ENCODE results near the gene TTC9.
"Not testable (repeated sequence)": the region's sequence is repeated elsewhere in the genome, so short reads cannot be mapped to it uniquely, and the experiment has no call there.

TTC9 gene

DNA sequence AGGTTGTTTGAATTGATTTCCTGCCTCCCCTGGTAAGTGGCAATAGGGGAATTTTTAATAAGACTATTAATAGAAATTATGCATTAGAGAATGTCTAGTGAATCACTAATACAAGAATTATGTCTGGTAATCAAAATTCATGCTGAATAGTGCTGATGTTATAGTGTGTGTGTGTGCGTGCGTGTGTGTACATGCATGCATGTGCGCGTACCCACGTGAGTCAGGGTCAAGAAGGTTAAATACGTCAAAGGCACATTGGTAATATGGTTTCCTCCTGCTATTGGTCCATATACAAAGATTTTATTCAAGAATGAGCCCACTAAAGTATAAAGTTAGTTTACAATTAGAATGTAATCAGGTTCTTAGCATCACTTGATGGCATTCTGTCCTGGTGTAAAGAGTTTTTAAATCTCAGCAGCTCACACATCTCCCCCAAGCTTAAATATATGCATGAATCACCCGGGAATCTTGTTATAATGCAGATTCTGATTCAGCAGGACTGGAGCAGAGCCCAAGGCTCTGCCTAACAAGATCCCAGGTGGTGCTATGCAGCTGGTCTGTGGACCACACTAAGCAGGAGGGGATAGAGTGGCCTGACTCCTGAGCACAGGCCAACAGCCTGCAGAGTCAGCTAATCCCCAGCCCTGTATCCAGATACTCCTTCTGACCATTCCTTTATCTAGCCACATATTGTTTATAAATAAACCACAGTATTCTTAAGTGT lies 43.9 kb downstream of the TTC9 start:
- no peak for DNase-seq

DNA sequence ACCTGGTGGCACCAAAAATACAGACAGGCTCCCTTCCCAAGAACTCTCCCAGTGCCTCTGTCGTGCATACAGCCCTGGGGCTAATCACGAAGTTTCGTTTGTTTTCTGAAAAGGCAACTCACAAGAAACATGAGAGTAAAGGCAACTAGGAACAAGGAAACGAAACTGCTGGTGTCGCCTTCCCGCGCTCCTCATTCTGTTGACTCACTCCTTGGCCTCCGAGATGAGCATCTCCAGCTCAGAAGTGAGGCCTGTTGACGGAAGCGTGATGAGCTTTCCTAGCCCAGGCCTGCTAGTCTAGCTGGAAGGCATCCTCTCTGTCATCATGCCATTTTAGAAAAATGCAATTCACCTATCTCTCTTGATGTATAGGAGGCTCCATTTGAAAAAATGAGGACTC lies 50.5 kb downstream of the TTC9 start:
- DNase-seq = no peak

DNA sequence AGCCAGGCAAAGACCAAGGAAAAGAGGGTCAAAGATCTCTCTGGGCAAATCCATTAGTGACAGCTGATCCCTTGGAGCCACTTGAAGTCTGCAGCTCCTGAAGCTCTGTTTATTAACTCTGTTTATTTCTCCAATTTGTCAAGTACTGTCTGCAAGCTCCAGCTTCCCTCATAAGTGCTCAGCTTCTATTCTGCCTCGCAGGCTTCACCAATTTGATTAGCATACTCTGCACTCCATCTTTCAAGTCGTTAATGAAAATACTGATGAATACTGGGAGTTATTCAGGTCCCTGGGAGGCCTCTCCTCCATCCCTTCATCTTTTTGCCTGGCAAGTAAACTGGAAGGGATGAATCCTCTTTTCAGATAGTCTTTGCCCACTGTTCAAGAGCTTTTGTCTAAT lies 54.3 kb downstream of the TTC9 start:
- DNase-seq = no peak

DNA sequence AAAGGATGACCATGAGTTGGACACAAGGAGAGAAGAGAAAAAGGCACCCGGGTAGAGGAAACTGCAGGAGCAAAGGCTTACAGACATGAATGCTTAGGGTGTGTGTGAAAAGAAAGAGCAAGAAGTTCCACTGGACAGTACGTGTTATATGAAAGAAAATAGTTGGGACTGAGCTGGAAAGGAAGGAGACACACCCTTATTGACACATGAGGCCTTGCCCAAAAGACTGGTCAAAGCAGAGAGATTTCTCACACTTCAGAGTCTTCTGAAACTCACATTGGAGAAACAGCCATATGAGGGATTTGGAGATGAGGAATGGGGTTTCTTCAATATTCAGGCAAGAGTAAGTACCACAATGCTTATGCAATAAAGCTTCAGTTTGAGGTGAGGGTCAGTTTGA lies 56.0 kb downstream of the TTC9 start:
- DNase-seq = no peak

DNA sequence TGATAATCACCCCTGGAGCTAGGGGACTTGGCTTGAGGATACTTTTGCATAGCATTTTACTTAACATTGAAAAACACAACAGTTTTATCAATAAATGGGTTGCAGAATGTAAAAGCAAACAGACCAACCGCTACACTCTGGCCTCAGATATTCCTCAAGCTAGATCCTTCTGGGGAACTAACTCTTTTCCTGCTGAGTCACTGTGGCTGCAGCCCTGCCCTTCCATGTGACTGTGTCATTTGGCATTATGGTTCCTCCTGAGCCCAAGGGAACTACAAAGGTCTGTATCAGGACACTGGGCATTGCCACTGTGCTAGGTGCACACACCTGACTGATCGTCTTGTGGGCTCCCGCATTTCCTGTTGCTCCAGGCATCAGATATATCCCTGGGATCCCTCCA lies 56.6 kb downstream of the TTC9 start:
- no peak for DNase-seq

DNA sequence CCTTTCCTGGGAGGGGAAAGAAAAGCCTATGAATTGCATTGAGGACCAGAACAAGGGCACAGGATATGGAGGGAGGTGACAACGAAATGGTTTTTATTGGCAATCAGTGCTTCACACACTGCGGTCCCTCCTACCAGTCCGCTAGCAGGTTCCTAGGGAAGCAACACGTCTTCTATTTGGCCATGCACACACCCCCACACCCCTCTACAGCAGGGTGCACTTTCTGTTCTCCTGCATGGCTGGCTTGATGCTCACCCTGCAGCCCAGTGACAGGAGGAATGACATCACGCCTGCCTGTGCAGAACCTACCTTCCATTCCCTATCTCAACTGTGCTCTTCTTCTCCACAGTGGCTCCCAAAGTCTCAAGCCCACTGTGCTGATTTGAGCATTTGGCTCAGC lies 57.9 kb downstream of the TTC9 start:
- no peak for DNase-seq

DNA sequence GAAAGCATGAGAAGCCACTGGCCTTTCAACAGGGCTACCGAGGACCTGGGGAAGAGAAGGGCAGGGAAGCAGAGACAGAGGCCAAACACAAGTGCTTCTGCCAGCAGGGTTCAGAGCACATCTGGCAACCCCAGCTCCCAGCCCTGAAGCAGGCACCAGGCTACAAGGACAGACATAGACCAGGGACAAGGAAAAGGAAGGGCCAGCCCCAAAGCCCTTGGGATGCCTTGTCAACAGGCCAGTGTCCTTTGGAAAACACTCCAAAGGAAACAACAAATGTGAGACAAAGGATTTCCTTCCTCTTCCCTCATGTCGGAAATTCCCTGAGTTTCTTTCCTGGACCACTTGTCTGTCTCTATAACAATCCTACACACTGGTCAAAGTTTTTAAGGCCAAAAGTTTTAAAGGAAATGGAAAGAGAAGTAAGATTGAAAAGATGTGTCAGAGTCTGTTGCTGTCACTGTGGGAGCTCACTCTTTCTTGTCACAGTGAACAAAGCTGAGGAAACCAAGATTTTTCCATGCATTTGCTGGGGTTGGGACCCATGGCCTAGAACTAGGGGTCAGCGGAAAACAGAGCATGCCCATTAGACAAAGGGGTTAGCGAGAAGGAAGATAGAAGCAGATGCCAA lies 59.4 kb downstream of the TTC9 start:
- no peak for DNase-seq

DNA sequence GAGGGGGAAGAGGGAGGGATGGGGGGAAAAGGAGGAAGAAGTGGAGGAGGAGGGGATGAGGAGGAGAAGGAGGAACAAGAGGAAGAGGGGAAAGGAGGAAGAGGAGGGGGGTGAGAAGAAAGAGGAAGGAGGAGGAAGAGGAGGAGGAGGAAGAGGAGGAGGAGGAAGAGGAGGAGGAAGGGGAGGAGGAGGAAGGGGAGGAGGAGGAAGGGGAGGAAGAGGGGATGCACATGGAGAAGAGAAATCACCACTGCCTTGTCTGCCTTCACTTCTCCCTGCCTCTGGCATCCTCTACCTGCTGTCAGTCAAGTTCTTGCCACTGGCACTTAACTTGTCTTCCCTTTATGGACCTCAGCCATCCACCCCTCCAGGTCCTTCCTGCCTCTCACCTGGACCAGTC lies 59.9 kb downstream of the TTC9 start:
- DNase-seq = no peak

DNA sequence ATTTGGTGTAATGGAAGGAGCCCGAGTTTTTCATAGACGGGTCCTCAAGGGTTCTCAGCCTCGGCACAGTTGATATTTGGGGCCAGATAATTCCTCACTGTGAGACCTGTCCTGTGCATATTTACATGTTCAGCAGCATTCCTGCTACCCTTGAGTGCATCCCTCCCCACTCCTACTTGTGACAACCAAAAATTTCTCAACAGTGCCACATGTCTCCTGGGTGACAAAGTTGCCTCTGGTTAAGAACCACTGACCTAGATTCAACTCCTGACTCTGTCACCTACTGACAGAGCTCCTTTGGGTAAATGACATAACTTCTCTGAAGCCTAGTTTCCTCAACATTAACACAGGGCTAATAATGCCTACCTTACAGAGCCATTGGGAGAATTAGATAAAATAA lies 60.4 kb downstream of the TTC9 start:
- no peak for DNase-seq

DNA sequence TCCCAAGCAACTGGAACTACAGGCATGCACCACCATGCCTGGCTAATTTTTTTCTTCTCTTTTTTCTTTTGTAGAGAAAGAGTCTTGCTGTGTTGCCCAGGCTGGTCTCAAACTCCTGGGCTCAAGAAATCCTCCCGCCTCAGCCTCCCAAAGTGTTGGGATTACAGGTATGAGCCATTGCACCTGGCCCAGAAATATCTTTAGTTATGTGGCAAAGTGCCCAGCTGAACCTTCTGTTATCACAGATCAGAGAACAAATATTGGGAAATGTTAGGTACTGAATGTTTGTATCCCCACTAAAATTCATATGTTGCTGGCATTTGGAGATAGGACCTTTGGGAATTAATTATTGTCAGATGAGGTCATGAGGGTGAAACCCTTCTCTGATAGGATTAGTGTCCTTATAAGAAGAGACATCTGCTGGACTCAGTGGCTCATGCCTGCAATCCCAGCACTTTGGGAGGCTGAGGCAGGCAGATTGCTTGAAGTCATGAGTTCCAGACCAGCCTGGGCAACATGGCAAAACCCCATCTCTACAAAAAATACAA lies 62.0 kb downstream of the TTC9 start:
- DNase-seq = not testable (repeated sequence)

DNA sequence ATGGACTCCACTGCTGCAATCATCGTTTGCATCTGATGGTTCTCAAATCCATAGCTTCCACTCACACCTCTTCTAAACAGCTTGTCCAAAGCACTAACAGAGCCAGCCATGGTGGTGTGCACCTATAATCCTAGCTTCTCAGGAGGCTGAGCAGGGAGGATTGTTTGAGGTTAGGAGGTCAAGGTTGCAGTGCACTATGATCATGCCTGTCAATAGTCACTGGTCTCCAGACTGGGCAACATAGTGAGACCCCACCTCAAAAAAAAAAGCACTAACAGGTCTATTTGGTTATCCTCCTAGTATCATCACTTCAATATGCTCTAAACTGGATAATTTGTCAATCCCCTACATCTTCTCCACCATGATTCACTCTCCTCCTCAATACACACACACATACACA lies 63.2 kb downstream of the TTC9 start:
- DNase-seq = no peak

DNA sequence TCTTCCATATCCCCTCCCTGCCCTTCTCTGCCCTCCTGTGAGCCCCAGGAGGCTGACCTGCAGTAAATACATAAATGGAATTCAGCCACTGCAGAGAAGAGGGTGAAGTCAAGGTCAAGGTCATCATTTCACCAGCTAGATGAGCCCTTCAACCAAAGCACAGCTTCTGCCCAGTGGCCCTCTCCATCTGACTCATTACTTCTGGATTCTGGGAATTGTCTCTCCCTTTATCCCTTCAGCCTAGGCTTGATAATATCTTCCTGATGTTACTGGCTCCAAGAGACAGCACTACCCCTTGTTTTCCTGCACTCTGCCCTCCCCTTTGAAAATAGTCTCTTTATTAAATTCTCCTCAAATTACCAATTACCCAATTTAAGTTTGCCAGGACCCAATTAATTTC lies 64.5 kb downstream of the TTC9 start:
- no peak for DNase-seq

DNA sequence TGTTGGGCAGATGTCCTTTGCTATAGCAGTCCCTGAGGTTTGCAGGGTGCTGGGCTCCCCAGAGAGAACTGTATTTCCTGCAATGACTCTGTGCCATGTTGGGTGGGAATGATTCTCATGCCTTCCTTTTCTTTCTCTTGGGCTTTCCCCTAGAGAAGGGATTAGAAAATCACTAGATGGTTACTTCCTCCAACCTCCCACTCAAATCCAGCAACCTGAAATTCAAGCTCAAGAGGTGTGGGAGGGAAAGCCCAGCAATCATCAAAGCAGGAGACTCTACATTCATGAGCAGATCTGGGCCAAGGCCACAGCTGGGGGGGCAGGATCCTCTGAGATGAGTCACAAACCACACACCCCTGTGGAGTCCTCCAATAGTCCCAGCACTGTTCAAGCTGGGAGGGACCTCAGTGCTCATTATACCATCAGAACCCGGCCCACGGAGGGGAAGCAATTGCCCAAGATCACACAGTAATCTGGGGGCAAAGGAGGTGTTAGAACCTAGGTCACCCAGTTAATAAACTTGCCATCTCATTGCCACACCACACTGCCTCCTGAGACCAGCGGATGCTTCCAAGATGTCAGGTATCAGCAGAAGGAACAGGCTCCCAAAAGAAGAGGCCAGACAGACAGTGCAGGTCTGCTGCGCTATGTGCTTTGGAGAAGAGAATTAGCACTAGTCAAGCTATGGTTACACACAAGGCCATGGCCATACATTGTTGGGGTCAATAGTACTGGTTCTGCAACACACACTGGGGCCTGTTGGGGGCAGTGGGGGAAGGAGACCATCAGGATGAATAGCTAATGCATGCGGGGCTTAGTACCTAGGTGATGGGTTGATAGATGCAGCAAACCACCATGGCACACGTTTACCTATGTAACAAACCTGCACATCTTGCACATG lies 65.7 kb downstream of the TTC9 start:
- no peak for DNase-seq

DNA sequence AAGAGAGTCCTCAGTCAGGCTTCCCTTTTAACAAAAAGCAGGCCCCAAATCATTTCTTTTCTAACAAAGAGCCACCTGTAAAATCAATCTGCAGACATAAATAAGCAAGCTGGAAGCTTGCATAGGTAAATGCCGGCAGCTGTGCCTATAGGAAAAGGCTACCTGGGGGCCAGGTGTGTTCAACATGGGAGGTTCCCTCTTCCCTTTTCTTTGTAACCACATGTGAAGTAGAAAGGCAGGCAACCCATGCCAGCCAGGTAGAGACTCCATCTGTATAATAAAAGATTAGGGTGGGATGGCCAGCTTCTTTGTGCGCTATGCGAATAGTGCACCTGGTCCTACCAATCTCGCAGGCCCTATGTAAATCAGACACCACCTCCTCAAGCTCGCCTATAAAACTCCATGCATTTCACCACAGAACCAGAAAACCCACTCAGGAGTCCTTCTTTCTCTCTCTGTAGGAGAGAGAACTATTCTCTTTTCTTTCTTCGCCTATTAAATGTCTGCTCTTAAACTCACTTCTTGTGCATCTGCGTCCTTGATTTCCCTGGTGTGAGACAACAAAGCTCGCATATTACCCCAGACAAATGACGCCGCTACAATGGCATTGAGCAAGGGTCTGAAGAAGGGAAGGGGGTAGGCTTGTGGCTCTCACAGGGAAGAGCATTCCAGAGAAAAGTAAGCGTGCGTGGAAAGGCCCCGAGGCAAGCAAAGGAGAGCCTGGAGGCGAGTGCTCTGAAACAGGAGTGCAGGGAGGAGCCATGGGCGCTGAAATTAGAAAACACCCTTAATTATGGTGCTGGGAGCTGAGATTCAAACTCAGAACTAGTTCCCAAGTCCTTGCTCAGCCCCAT lies 67.2 kb downstream of the TTC9 start:
- DNase-seq = no peak

DNA sequence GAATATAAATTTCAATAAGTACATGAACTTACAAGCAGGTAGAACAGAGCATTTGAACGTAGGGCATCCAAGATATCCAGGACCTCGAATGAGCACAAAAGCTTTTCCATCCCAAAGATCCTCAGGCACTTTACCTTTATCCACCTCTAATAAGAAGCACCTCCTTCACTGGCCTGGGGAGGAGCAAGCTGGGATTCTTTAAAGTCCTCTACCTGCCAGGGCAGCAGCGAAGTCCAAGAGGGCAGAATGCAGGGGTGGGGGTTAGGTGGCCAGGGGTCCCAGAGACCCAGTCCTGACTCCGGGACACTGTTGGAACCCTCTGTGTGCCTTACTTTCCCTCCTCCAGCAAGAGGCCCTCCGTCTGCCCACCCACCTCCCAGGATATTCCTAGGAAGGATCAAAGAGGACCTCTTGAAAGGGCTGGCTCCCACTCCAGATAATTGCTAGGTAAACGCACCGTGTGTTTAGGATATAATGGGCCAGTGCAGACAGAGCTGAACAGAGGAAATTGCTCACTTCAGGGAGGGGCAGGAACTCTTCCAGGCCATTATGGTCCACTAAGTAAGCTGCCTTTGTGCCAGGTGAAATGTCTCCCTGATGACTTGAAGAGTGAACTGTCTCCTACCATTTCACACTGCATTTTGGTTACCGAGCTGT lies 68.1 kb downstream of the TTC9 start:
- DNase-seq = no peak

DNA sequence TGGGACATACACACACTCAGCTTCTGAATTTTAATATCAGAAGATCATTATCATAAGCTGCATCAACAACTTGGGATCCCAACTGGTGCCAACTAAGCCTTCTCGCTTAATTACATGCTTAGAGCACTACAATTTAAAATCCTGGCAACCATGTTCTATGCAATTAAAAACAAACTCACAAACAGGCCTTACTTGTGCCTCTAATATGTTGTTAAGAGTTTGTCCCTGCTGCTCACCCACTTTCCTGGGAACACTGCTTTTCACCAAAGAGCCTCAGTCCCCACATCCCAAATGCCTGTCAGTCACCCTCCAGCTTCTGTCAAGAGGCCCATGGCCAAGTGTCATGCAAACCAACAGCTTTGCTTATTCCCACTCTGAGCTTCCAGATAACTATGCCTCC lies 69.7 kb downstream of the TTC9 start:
- DNase-seq = no peak

DNA sequence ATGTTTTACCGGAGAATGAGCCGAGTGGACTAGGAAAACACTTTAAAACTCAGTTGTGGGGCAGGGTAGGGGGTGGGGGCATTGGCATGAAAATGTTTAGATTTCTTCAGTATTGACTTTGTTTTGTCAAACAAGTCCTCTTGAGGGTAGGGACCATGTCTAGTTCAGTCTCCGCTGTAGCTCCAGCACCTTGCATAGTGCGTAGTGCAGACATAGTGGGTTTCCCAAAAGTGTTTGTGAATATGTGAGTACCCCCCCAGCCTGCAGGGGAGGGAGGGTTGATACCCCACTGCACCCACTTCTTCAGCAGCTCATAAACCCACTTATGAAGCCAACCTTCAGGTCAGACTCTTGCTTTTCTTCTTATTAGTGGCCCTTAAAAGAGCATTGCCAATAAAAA lies 71.4 kb downstream of the TTC9 start:
- no peak for DNase-seq

DNA sequence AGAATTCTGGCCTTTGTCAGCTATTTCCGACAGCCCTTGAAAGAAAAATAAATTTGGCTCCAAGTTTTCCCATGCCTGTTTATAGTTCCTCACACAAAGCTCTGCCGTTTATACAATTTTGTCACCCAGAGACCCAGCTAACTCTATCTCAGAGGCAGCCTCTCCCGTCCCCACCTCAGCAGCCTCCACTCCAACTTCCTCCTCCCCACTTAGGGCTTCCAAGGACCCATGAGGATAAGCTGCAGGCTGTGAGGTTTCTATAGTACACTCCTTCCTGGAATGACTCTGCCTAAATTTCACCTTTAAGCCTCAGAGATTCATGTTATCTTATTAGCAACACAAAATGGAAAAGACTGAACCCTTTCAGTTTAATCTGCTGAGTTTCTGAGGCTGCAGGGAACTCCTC lies 71.8 kb downstream of the TTC9 start:
- DNase-seq = no peak

DNA sequence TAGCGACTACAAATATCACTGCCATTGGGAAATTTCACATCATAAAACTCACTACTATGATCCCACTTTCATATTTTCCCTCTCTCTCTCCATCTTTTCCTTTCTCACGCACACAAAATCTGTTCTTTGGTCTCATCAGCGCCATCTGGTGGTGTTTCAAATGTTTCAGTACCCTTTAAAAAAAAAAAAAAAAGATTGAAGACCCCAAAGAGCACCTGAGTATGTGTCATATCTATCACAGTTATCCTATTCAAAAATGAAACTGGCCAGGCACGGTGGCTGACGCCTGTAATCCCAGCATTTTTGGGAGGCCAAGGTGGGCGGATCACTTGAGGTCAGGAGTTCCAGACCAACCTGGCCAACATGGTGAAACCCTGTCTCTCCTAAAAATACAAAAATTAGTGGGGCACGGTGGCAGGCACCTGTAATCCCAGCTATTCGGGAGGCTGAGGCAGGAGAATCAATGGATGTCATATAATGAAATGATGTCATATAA lies 72.4 kb downstream of the TTC9 start:
- peak; percentile 38 for DNase-seq

DNA sequence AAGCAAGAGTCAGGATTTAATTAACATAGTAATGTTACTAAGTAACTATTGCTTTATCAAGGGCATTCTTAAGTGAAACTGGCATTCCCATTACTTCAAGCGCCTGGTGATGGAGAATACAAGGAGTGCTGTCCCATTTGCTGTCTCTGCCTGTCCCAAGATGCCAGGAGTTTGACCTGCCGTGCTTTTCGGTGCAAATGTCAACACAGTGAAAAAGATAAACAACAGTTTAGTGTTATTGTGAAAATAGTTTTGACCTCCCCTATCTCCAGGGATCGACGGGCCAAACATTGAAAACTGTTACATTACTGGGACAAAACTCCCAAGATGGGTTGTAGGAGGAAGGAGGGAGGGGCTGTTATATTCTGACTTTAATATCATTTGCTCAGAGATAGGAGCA lies 74.8 kb downstream of the TTC9 start:
- no peak for DNase-seq

DNA sequence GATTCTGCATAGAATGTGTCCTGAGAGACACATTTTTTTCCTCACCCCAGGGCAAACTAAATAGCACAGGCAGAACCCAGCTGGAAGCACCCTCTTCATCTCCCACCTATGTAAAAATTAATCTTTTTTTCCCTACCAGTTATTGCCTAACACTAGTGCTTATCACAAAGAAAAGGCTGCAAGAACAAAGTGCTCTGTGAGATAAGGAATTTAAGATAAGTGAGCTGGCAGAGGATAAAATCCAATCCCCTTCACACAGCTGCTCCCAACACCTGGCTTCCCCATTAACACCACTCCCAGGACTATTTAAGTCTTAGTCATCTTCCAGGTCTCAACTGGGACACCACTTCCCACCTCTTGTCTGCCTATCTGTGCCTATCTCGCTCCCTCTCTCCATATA lies 75.2 kb downstream of the TTC9 start:
- no peak for DNase-seq

All from KG1 (cell line).